Measurements from ENCODE around the gene THOC7. TPM values are rescaled to one million over a fixed set of nuclear protein-coding genes. Genes with fewer than 3 reads are reported as not detected.

THOC7 gene
- total RNA-seq, 2 donors from 2014 or later, result 24.4 to 55.9 TPM

- H3K9me3 ChIP-seq, result no peaks in the 10 kb centered on the region
- H3K36me3 ChIP-seq, result no peaks in the 10 kb centered on the region
- DNase-seq (ENCODE audit: low spot score), result no peak
- H3K4me3 ChIP-seq, result no peak overlapping the region
- no peak for TF ChIP-seq POLR2AphosphoS5 (IDR thresholded peaks at IDR 0.05)
- TF ChIP-seq POLR2A (IDR thresholded peaks at IDR 0.05), result no peak
- H3K27me3 ChIP-seq (replicated peaks; ENCODE audit: insufficient read depth), result no peaks in the 10 kb centered on the region
- H3K4me1 ChIP-seq (replicated peaks), result no peaks in the 10 kb centered on the region
- 77% methylated on average over 2 of the region's 2 CpGs for WGBS
- no peak overlapping the region for H3K27ac ChIP-seq
- intact Hi-C loops (cut with DNase I), result no loop called here
These were observed 64.7 kb downstream of the THOC7 start for GRCh38 chr3:63798949-63799348.

DNA sequence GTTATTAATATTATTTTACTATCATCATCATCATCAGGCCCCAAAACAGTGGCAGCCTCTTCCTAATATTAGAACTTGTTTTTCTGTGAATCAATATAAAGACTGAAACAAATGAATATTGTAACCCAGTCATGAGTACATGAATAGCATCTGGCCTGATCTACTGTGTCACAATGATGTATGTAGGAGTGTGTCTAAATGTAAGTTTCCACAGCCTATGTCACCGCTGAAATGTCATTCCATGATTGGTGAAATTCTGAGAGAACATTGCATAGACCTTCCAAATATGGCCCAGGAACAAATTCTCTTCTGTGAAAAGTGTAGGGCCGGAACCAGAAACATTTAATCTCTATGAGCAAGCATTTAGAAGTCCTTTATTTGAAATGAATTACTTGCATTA is 65.1 kb downstream of the THOC7 start:
- H3K27me3 ChIP-seq (replicated peaks; ENCODE audit: insufficient read depth), result no peaks in the 10 kb centered on the region
- intact Hi-C loops (cut with DNase I), result no loop called here
- TF ChIP-seq CTCF (IDR thresholded peaks at IDR 0.05) (no peak), POLR2A (IDR thresholded peaks at IDR 0.05) (no peak), POLR2AphosphoS5 (IDR thresholded peaks at IDR 0.05) (no peak)
- no peaks in the 10 kb centered on the region for H3K9me3 ChIP-seq
- 95% methylated on average over 2 of the region's 2 CpGs for WGBS
- no peak overlapping the region for H3K4me3 ChIP-seq
- no peak for DNase-seq (ENCODE audit: low spot score)
- H3K4me1 ChIP-seq (replicated peaks), result no peaks in the 10 kb centered on the region
- no peak overlapping the region for H3K27ac ChIP-seq
- no peaks in the 10 kb centered on the region for H3K36me3 ChIP-seq

- Histone ChIP-seq H3K27me3 (replicated peaks; ENCODE audit: insufficient read depth) (no peaks in the 10 kb centered on the region), H3K4me3 (no peak overlapping the region), H3K9me3 (no peaks in the 10 kb centered on the region), H3K27ac (no peak overlapping the region), H3K36me3 (no peaks in the 10 kb centered on the region), H3K4me1 (replicated peaks) (no peaks in the 10 kb centered on the region)
- no peak for DNase-seq (ENCODE audit: low spot score)
- intact Hi-C loops (cut with DNase I), result no loop called here
- no peak for TF ChIP-seq CTCF (IDR thresholded peaks at IDR 0.05)
- WGBS, result 20% methylated on average over 6 of the region's 6 CpGs
These were observed 68.2 kb downstream of the THOC7 start for GRCh38 chr3:63795438-63795837.

GRCh38 chr3:63791974-63792373 is 71.6 kb downstream of the THOC7 start:
- TF ChIP-seq POLR2A (IDR thresholded peaks at IDR 0.05), result no peak
- TF ChIP-seq CTCF (IDR thresholded peaks at IDR 0.05), result peak in 2 of 4 experiments; percentile 10 to 39
- Histone ChIP-seq H3K36me3 (no peaks in the 10 kb centered on the region), H3K9me3 (no peaks in the 10 kb centered on the region), H3K4me3 (no peak overlapping the region), H3K4me1 (replicated peaks) (no peaks in the 10 kb centered on the region), H3K27ac (no peak overlapping the region), H3K27me3 (replicated peaks; ENCODE audit: insufficient read depth) (no peaks in the 10 kb centered on the region)
- 3% methylated on average over 1 of the region's 1 CpG for WGBS
- intact Hi-C loops (cut with DNase I), result no loop called here
- DNase-seq (ENCODE audit: low spot score), result no peak

Small RNAs within 50 kb of the gene (small RNA-seq; reads per million reads assigned to genes)
- gene SCAANT1, result 0 reads per million in 2 donors

Other genes with a start within 250 kb of the THOC7 start
- gene SNTN, start 211.1 kb downstream of the THOC7 start, total RNA-seq, result not detected
- not detected for gene C3orf49, start 44.5 kb downstream of the THOC7 start, total RNA-seq
- gene ATXN7, start 62 bp upstream of the THOC7 start, total RNA-seq, result 10 to 100 TPM; 18.0 to 30.8 TPM
- gene SCAANT1, start 48.6 kb upstream of the THOC7 start, total RNA-seq, result not detected
- gene PSMD6, start 159.7 kb upstream of the THOC7 start, total RNA-seq, result 10 to 100 TPM; 56.4 to 67.9 TPM